Breast epithelium (tissue), 4 donors: ENCODE measurements around the gene TXNL4B. TPM values are rescaled to one million over a fixed set of nuclear protein-coding genes. Genes with fewer than 3 reads are reported as not detected.

ENCODE experiments used
- DNase-seq, 2 donors: peaks; one replicate each; pipeline ENCODE4 v3.0.0-alpha.2; 2019; ENCODE audit warnings: low spot score in 2 of 2
- H3K27ac ChIP-seq, 2 donors: fragments of 200-600 bp; sonication (generic) in 1 of 2; one replicate each; pipeline ENCODE4 v1.5.1; 2016 to 2019; ENCODE audit warnings: mild to moderate bottlenecking in 1 of 2
- H3K27me3 ChIP-seq, 2 donors: fragments of 200-600 bp; sonication (generic) in 1 of 2; one replicate each; pipeline versions ENCODE4 v1.5.1 to v1.6.0; 2017 to 2019; ENCODE audit warnings: control low read depth in 1 of 2, mild to moderate bottlenecking in 1 of 2
- H3K36me3 ChIP-seq: fragments of 200-600 bp; one replicate; pipeline ENCODE4 v1.5.1; 2019
- H3K4me1 ChIP-seq, 2 donors: fragments of 200-600 bp; sonication (generic); one replicate each; pipeline ENCODE4 v1.5.1; 2016 to 2019; ENCODE audit warnings: control low read depth in 1 of 2
- H3K4me3 ChIP-seq, 3 donors: fragments of 200-600 bp; sonication (generic); 1 replicate in 2 of 3; 2 replicates in 1 of 3; pipeline ENCODE4 v1.5.1; 2016 to 2019; ENCODE audit warnings: mild to moderate bottlenecking in 3 of 3, moderate library complexity in 2 of 3
- H3K9me3 ChIP-seq, 2 donors: fragments of 200-600 bp; sonication (generic) in 1 of 2; one replicate each; pipeline ENCODE4 v1.5.1; 2016 to 2019; ENCODE audit warnings: control low read depth in 1 of 2
- CTCF ChIP-seq, 3 donors: fragments of 450-650 bp; IDR thresholded peaks; one replicate each; pipeline ENCODE4 v1.5.1; 2016 to 2017; ENCODE audit warnings: antibody characterized with exemption in 3 of 3, mild to moderate bottlenecking in 3 of 3, moderate library complexity in 3 of 3
- POLR2A ChIP-seq: fragments of 450-650 bp; IDR thresholded peaks from one replicate; pipeline ENCODE4 v1.6.1; 2016; ENCODE audit warnings: antibody characterized with exemption, mild to moderate bottlenecking, moderate library complexity
- POLR2AphosphoS5 ChIP-seq, 3 donors: sonication (generic); formaldehyde crosslinking; IDR thresholded peaks; one replicate each; pipeline ENCODE4 v1.6.1; 2017; ENCODE audit warnings: antibody characterized with exemption in 3 of 3
- intact Hi-C: fragments of 100-400 bp; cut with DNase I; formaldehyde crosslinking; loops from one replicate; pipeline ENCODE4 v1.15.1; 2023; ENCODE audit warnings: low total_unique reads
- total RNA-seq, 3 donors: library from RNA; depleted of rRNA; stranded (reverse); fragments of >200 nt; gene quantifications; one replicate each; pipeline ENCODE4 v1.1.0, GENCODE V29; 2016

TXNL4B gene
- total RNA-seq, 3 donors from 2014 or later = 7.2 to 16.4 (median 8.8) TPM

- Histone ChIP-seq H3K27ac (no peak overlapping the region), H3K36me3 (peaks cover 51% of the 10 kb centered on the region), H3K4me1 (no peaks in the 10 kb centered on the region), H3K27me3 (no peaks in the 10 kb centered on the region), H3K4me3 (no peak overlapping the region), H3K9me3 (no peaks in the 10 kb centered on the region)
- DNase-seq = no peak
- TF ChIP-seq CTCF (IDR thresholded peaks at IDR 0.05) = no peak
- no peak for TF ChIP-seq POLR2A
- intact Hi-C loops = no loop called here
These were observed 11.5 kb upstream of the TXNL4B start for GRCh38 chr16:72104905-72105304.

GRCh38 chr16:72101195-72101594 lies 7.8 kb upstream of the TXNL4B start:
- H3K36me3 ChIP-seq = peaks cover 52% of the 10 kb centered on the region
- no peak for DNase-seq
- no peaks in the 10 kb centered on the region for H3K27me3 ChIP-seq
- no peak overlapping the region for H3K4me3 ChIP-seq
- no peaks in the 10 kb centered on the region for H3K4me1 ChIP-seq
- no peaks in the 10 kb centered on the region for H3K9me3 ChIP-seq
- intact Hi-C loops = no loop called here
- H3K27ac ChIP-seq = no peak overlapping the region
- TF ChIP-seq POLR2A = no peak
- no peak for TF ChIP-seq POLR2AphosphoS5 (IDR thresholded peaks at IDR 0.05)
- TF ChIP-seq CTCF (IDR thresholded peaks at IDR 0.05) = no peak

GRCh38 chr16:72099377-72099818 lies 6.0 kb upstream of the TXNL4B start:
- DNase-seq = no peak
- Histone ChIP-seq H3K36me3 (peaks cover 35% of the 10 kb centered on the region), H3K27me3 (no peaks in the 10 kb centered on the region), H3K4me3 (no peak overlapping the region), H3K4me1 (peaks cover 5 to 11% of the 10 kb centered on the region in 2 donors), H3K9me3 (no peaks in the 10 kb centered on the region), H3K27ac (no peak overlapping the region)
- peak in 2 of 3 donors; percentile 19 to 30 for TF ChIP-seq CTCF (IDR thresholded peaks at IDR 0.05)
- no peak for TF ChIP-seq POLR2AphosphoS5 (IDR thresholded peaks at IDR 0.05)
- intact Hi-C loops = no loop called here

- Histone ChIP-seq H3K27ac (no peak overlapping the region), H3K9me3 (no peaks in the 10 kb centered on the region), H3K27me3 (no peaks in the 10 kb centered on the region), H3K4me1 (peaks cover 5 to 12% of the 10 kb centered on the region in 2 donors), H3K4me3 (no peak overlapping the region), H3K36me3 (peaks cover 34% of the 10 kb centered on the region)
- DNase-seq = no peak
- TF ChIP-seq POLR2AphosphoS5 (IDR thresholded peaks at IDR 0.05) = no peak
- intact Hi-C loops = no loop called here
These were observed 5.5 kb upstream of the TXNL4B start for GRCh38 chr16:72098936-72099335.

GRCh38 chr16:72094266-72094610 lies 818 bp upstream of the TXNL4B start:
- no peak for DNase-seq
- Histone ChIP-seq H3K27ac (peak overlapping the region; percentile 88 to 95), H3K9me3 (no peaks in the 10 kb centered on the region), H3K36me3 (peaks cover 6% of the 10 kb centered on the region), H3K4me1 (peaks cover 9 to 19% of the 10 kb centered on the region in 2 donors), H3K4me3 (peak overlapping the region; percentile 78 to 95 (median 90)), H3K27me3 (no peaks in the 10 kb centered on the region)
- TF ChIP-seq CTCF (IDR thresholded peaks at IDR 0.05) = no peak
- no peak for TF ChIP-seq POLR2A
- no peak for TF ChIP-seq POLR2AphosphoS5 (IDR thresholded peaks at IDR 0.05)
- intact Hi-C loops = no loop called here

- no peaks in the 10 kb centered on the region for H3K9me3 ChIP-seq
- H3K4me3 ChIP-seq = peak overlapping the region; percentile 78 to 95 (median 90)
- TF ChIP-seq POLR2A (no peak), POLR2AphosphoS5 (IDR thresholded peaks at IDR 0.05) (no peak), CTCF (IDR thresholded peaks at IDR 0.05) (no peak)
- intact Hi-C loops = no loop called here
- H3K36me3 ChIP-seq = no peaks in the 10 kb centered on the region
- peak overlapping the region; percentile 88 to 95 for H3K27ac ChIP-seq
- DNase-seq = no peak
- peaks cover 9 to 19% of the 10 kb centered on the region in 2 donors for H3K4me1 ChIP-seq
- no peaks in the 10 kb centered on the region for H3K27me3 ChIP-seq
These were observed 480 bp downstream of the TXNL4B start for GRCh38 chr16:72092832-72093447.
